Ishikawa (cell line): ENCODE data around the gene SMDT1.

Experiments
- CREB1 ChIP-seq: IDR thresholded peaks from 2 replicates; pipeline ENCODE4 v1.6.1; 2012; ENCODE audit warnings: low read depth
- EP300 ChIP-seq: IDR thresholded peaks from 2 replicates; pipeline ENCODE4 v1.6.1; 2012; ENCODE audit warnings: borderline replicate concordance
- FOXM1 ChIP-seq: IDR thresholded peaks from 2 replicates; pipeline ENCODE4 v1.6.1; 2012; ENCODE audit warnings: low read depth, borderline replicate concordance
- NFIC ChIP-seq: IDR thresholded peaks from 2 replicates; pipeline ENCODE4 v1.6.1; 2012
- RAD21 ChIP-seq: IDR thresholded peaks from 2 replicates; pipeline ENCODE4 v1.6.1; 2012; ENCODE audit warnings: low read depth
- REST ChIP-seq: IDR thresholded peaks from 2 replicates; pipeline ENCODE4 v1.6.1; 2012; ENCODE audit warnings: low read depth, mild to moderate bottlenecking
- TAF1 ChIP-seq: IDR thresholded peaks from 2 replicates; pipeline ENCODE4 v1.6.1; 2012; ENCODE audit warnings: low read depth, mild to moderate bottlenecking
- YY1 ChIP-seq: IDR thresholded peaks from 2 replicates; pipeline ENCODE4 v1.6.1; 2012; ENCODE audit warnings: low read depth
- TF ChIP-seq, protein P1 (sequence below): IDR thresholded peaks from 2 replicates; pipeline ENCODE4 v1.6.1; 2012
- TF ChIP-seq, protein P2 (sequence below): IDR thresholded peaks from 2 replicates; pipeline ENCODE4 v1.6.1; 2012

- TF ChIP-seq RAD21 (no peak), EP300 (no peak), TAF1 (no peak), YY1 (no peak), FOXM1 (no peak), REST (no peak), CREB1 (no peak), NFIC (no peak)
- TF ChIP-seq, protein P1, sequence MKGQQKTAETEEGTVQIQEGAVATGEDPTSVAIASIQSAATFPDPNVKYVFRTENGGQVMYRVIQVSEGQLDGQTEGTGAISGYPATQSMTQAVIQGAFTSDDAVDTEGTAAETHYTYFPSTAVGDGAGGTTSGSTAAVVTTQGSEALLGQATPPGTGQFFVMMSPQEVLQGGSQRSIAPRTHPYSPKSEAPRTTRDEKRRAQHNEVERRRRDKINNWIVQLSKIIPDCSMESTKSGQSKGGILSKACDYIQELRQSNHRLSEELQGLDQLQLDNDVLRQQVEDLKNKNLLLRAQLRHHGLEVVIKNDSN: no peak
- TF ChIP-seq, protein P2, sequence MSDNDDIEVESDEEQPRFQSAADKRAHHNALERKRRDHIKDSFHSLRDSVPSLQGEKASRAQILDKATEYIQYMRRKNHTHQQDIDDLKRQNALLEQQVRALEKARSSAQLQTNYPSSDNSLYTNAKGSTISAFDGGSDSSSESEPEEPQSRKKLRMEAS: no peak
Measured at GRCh38 chr22:42068291-42068690, 11.2 kb upstream of the SMDT1 start.
